ENCODE measurements around the gene TECTA.

Gene TECTA

GRCh38 chr11:121207485-121208115 lies 106.6 kb downstream of the TECTA start:
- no peak for TF ChIP-seq CTCF (IDR thresholded peaks at IDR 0.05; ENCODE audit: insufficient read depth, low read depth, low read length, missing control alignments)
- peak; percentile 39 for DNase-seq (ENCODE audit: low read depth)
- H3K4me3 ChIP-seq (ENCODE audit: low read depth, low read length): no peak overlapping the region

GRCh38 chr11:121210445-121211080 lies 109.5 kb downstream of the TECTA start:
- TF ChIP-seq CTCF (IDR thresholded peaks at IDR 0.05; ENCODE audit: insufficient read depth, low read depth, low read length, missing control alignments): no peak
- DNase-seq (ENCODE audit: low read depth): no peak

GRCh38 chr11:121211626-121212025 lies 110.6 kb downstream of the TECTA start:
- DNase-seq (ENCODE audit: low read depth): no peak
- H3K4me3 ChIP-seq (ENCODE audit: low read depth, low read length): no peak overlapping the region
- no peak for TF ChIP-seq CTCF (IDR thresholded peaks at IDR 0.05; ENCODE audit: insufficient read depth, low read depth, low read length, missing control alignments)

More at GRCh38 chr11:121210445-121211080, 109.5 kb downstream of the TECTA start:
- no peak overlapping the region for H3K4me3 ChIP-seq (ENCODE audit: low read depth, low read length)

- no peak for TF ChIP-seq CTCF (IDR thresholded peaks at IDR 0.05; ENCODE audit: insufficient read depth, low read depth, low read length, missing control alignments)
- no peak overlapping the region for H3K4me3 ChIP-seq (ENCODE audit: low read depth, low read length)
- DNase-seq (ENCODE audit: low read depth): no peak
Measured at GRCh38 chr11:121212536-121213361, 111.7 kb downstream of the TECTA start.

GRCh38 chr11:121213362-121213893 lies 112.4 kb downstream of the TECTA start:
- H3K4me3 ChIP-seq (ENCODE audit: low read depth, low read length): no peak overlapping the region
- no peak for DNase-seq (ENCODE audit: low read depth)
- TF ChIP-seq CTCF (IDR thresholded peaks at IDR 0.05; ENCODE audit: insufficient read depth, low read depth, low read length, missing control alignments): no peak

GRCh38 chr11:121214861-121215260 lies 113.8 kb downstream of the TECTA start:
- H3K4me3 ChIP-seq (ENCODE audit: low read depth, low read length): no peak overlapping the region
- no peak for DNase-seq (ENCODE audit: low read depth)
- no peak for TF ChIP-seq CTCF (IDR thresholded peaks at IDR 0.05; ENCODE audit: insufficient read depth, low read depth, low read length, missing control alignments)
